ENCODE data around the gene RTL9.
"Not testable (repeated sequence)": the region's sequence is repeated elsewhere in the genome, so short reads cannot be mapped to it uniquely, and the experiment has no call there.

The RTL9 gene

GRCh38 chrX:110322603-110323002 lies 36.0 kb upstream of the RTL9 start:
- no peak for TF ChIP-seq CTCF (IDR thresholded peaks at IDR 0.05; ENCODE audit: borderline replicate concordance, insufficient read depth, low read depth, low read length)

GRCh38 chrX:110326712-110327111 lies 31.9 kb upstream of the RTL9 start:
- TF ChIP-seq CTCF (IDR thresholded peaks at IDR 0.05; ENCODE audit: borderline replicate concordance, insufficient read depth, low read depth, low read length): no peak
- no peak overlapping the region for H3K4me3 ChIP-seq (ENCODE audit: low read depth, low read length)

More at GRCh38 chrX:110322603-110323002, 36.0 kb upstream of the RTL9 start:
- H3K4me3 ChIP-seq (ENCODE audit: low read depth, low read length): no peak overlapping the region

GRCh38 chrX:110327336-110327735 lies 31.3 kb upstream of the RTL9 start:
- no peak overlapping the region for H3K4me3 ChIP-seq (ENCODE audit: low read depth, low read length)
- TF ChIP-seq CTCF (IDR thresholded peaks at IDR 0.05; ENCODE audit: borderline replicate concordance, insufficient read depth, low read depth, low read length): no peak

- H3K4me3 ChIP-seq (ENCODE audit: low read depth, low read length): not testable (repeated sequence)
Observed at GRCh38 chrX:110328613-110329012, 30.0 kb upstream of the RTL9 start.

- TF ChIP-seq CTCF (IDR thresholded peaks at IDR 0.05; ENCODE audit: borderline replicate concordance, insufficient read depth, low read depth, low read length): no peak
- no peak overlapping the region for H3K4me3 ChIP-seq (ENCODE audit: low read depth, low read length)
Observed at GRCh38 chrX:110331444-110332030, 27.1 kb upstream of the RTL9 start.

- not testable (repeated sequence) for H3K4me3 ChIP-seq (ENCODE audit: low read depth, low read length)
Observed at GRCh38 chrX:110333458-110333857, 25.2 kb upstream of the RTL9 start.

- no peak for TF ChIP-seq CTCF (IDR thresholded peaks at IDR 0.05; ENCODE audit: borderline replicate concordance, insufficient read depth, low read depth, low read length)
- H3K4me3 ChIP-seq (ENCODE audit: low read depth, low read length): no peak overlapping the region
Observed at GRCh38 chrX:110338935-110339334, 19.7 kb upstream of the RTL9 start.

- no peak overlapping the region for H3K4me3 ChIP-seq (ENCODE audit: low read depth, low read length)
- TF ChIP-seq CTCF (IDR thresholded peaks at IDR 0.05; ENCODE audit: borderline replicate concordance, insufficient read depth, low read depth, low read length): no peak
Observed at GRCh38 chrX:110341189-110342035, 17.2 kb upstream of the RTL9 start.
